Vagina (tissue), 2 donors: ENCODE results near the gene AMOT.

Source experiments
- CTCF ChIP-seq, 3 experiments: fragments of 450-650 bp in 2 of 3; fragments of 200-600 bp in 1 of 3; sonication (generic) in 1 of 3; IDR thresholded peaks; one replicate each; pipeline ENCODE4 v1.5.1; 2017 to 2019; ENCODE audit warnings: antibody characterized with exemption in 3 of 3, mild to moderate bottlenecking in 2 of 3, moderate library complexity in 2 of 3
- POLR2A ChIP-seq, 2 donors: fragments of 450-650 bp; IDR thresholded peaks; one replicate each; pipeline ENCODE4 v1.6.1; 2017; ENCODE audit warnings: antibody characterized with exemption in 2 of 2, mild to moderate bottlenecking in 2 of 2, moderate library complexity in 2 of 2

GRCh38 chrX:112766774-112767173, 73.9 kb downstream of the AMOT start:
- TF ChIP-seq CTCF (IDR thresholded peaks at IDR 0.05) (no peak), POLR2A (IDR thresholded peaks at IDR 0.05) (no peak)
